HUES6 (cell line): Measurements from ENCODE around the gene PTTG1.

ENCODE experiments used
- H3K27ac ChIP-seq: 2 replicates; pipeline ENCODE4 v1.7.0; 2013; ENCODE audit warnings: low read depth, mild to moderate bottlenecking, low read length, inconsistent platforms
- H3K27me3 ChIP-seq: 2 replicates; pipeline ENCODE4 v1.6.1; 2013; ENCODE audit warnings: low read length; ENCODE audit not compliant: control insufficient read depth, insufficient read depth
- H3K36me3 ChIP-seq: 2 replicates; pipeline ENCODE4 v1.6.1; 2013; ENCODE audit warnings: low read length; ENCODE audit not compliant: control insufficient read depth, insufficient read depth
- H3K4me1 ChIP-seq: 2 replicates; pipeline ENCODE4 v1.6.1; 2013; ENCODE audit warnings: low read length; ENCODE audit not compliant: control insufficient read depth, insufficient read depth
- H3K4me3 ChIP-seq: 2 replicates; pipeline ENCODE4 v1.5.1; 2013; ENCODE audit warnings: low read depth, low read length
- H3K9ac ChIP-seq: one replicate; pipeline ENCODE4 v1.6.1; 2013; ENCODE audit warnings: mild to moderate bottlenecking, low read length
- H3K9me3 ChIP-seq: 2 replicates; pipeline ENCODE4 v1.6.1; 2013; ENCODE audit warnings: low read depth, low read length; ENCODE audit not compliant: control insufficient read depth, insufficient read depth

The PTTG1 gene

DNA sequence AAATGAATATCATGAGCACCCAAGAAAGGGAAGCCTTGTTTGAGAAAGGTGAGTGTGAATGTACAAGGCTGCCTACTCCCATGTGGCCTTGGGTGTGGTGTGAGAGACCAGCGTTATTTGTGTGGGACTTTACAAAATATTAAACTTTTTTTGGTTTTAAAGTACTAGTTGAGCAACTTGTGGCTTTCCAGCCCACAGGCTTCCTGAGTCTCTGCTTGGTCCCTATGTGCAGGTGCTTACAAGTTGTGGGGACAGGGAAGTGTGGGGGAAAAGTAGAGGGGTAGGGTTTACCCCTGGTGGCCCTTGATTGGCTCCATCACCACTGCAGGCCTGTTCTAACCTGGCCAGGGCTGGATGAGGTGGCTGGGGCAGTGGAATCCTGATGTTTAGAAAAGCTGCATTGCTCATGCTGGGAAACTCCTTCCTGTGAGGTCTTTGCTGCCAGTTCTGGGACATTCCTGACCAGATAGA is 19.7 kb downstream of the PTTG1 start:
- Histone ChIP-seq H3K4me3 (no peak overlapping the region), H3K9me3 (no peaks in the 10 kb centered on the region), H3K9ac (no peak overlapping the region), H3K36me3 (no peaks in the 10 kb centered on the region), H3K27ac (no peak overlapping the region), H3K4me1 (peaks cover 13% of the 10 kb centered on the region), H3K27me3 (no peaks in the 10 kb centered on the region)

DNA sequence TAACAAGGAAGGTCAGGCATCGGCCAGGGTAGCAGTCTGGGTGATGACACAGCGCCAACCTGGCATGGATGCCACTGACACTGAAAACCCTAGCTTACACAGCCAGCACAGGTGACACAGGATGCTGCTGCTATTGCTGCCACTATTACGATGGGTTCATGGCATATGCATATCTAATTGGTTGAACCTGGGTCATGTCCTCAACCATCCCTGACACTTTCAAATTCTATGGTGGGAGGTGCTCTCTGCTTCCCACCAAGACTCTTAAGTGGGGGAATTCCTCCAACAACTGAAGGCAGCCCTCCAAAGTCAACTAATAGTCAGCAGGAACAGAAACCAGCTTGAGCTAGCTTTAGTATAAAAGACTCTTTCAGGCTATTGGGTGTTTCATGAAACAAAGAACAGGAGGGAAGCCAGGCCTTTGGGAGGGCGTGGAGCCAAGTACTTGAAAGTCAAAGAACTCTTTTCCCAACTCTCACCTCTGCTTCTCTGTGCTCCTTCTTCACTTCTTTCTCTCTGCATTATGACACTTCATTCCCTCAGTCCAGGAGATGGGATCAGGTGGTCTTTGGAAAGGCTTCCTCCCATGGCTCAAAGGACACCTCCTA is 21.3 kb downstream of the PTTG1 start:
- no peaks in the 10 kb centered on the region for H3K36me3 ChIP-seq
- H3K9me3 ChIP-seq: no peaks in the 10 kb centered on the region
- no peak overlapping the region for H3K27ac ChIP-seq
- no peak overlapping the region for H3K4me3 ChIP-seq
- H3K27me3 ChIP-seq: no peaks in the 10 kb centered on the region
- H3K9ac ChIP-seq: no peak overlapping the region
- H3K4me1 ChIP-seq: peaks cover 13% of the 10 kb centered on the region

DNA sequence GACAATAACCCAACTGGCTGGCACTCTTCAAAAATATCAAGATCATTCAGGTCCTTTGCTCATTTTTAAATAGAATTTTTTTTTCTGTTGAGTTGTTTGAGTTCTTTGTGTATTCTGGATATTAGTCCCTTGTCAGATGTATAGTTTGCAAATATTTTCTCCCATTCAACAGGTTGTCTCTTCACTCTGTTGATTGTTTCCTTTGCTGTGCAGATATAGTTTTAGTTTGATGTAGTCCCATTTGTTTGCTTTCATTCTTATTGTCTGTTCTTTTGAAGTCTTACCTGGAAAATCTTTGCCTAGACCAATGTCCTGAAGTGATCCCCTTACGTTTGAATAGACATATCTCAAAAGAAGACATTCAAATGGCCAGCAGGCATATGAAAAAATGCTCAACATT is 22.8 kb downstream of the PTTG1 start:
- no peaks in the 10 kb centered on the region for H3K36me3 ChIP-seq
- H3K9ac ChIP-seq: no peak overlapping the region
- no peaks in the 10 kb centered on the region for H3K27me3 ChIP-seq
- H3K9me3 ChIP-seq: no peaks in the 10 kb centered on the region
- peaks cover 8% of the 10 kb centered on the region for H3K4me1 ChIP-seq
- no peak overlapping the region for H3K4me3 ChIP-seq
- H3K27ac ChIP-seq: no peak overlapping the region

DNA sequence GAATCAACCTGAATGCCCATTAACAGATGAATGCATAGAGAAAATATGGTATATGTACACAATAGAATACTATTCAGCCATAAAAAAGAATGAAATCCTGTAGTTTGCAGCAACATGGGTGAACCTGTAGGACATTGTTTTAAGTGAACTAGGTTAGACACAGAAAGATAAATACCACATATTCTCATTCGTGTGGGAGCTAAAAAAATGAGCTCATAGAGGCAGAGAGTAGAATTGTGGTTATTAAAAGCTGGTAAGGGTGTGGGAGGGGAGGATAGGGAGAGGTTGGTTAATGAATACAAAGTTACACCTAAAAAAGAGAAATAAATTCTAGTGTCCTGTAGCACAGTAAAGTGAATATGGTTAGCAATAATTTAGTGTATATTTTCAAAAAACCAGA is 23.5 kb downstream of the PTTG1 start:
- Histone ChIP-seq H3K9me3 (no peaks in the 10 kb centered on the region), H3K27me3 (no peaks in the 10 kb centered on the region), H3K36me3 (no peaks in the 10 kb centered on the region), H3K27ac (no peak overlapping the region), H3K4me1 (peaks cover 8% of the 10 kb centered on the region; the same call in 1 of the 2 replicates), H3K4me3 (no peak overlapping the region), H3K9ac (no peak overlapping the region)

DNA sequence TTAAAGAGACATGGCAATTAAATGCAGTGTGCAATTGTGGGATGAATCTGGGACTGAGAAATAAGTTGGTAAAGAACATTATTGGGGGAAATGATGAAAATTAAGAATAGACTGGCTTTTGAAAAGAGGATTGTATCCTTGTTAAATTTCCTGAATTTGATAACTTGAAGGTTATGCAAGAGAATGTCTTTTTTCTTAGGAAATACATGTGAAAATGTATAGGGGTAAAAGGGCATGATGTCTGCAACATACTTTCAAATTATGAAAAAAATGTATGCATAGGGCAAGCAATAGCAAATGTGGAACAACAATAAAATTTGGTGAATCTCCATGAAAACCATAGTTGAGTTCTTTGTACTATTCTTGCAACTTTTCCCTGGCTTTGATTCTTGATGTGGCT is 24.1 kb downstream of the PTTG1 start:
- Histone ChIP-seq H3K36me3 (no peaks in the 10 kb centered on the region), H3K4me3 (no peak overlapping the region), H3K27me3 (no peaks in the 10 kb centered on the region), H3K9ac (no peak overlapping the region), H3K27ac (no peak overlapping the region), H3K9me3 (no peaks in the 10 kb centered on the region), H3K4me1 (peaks cover 8% of the 10 kb centered on the region; the same call in 1 of the 2 replicates)

DNA sequence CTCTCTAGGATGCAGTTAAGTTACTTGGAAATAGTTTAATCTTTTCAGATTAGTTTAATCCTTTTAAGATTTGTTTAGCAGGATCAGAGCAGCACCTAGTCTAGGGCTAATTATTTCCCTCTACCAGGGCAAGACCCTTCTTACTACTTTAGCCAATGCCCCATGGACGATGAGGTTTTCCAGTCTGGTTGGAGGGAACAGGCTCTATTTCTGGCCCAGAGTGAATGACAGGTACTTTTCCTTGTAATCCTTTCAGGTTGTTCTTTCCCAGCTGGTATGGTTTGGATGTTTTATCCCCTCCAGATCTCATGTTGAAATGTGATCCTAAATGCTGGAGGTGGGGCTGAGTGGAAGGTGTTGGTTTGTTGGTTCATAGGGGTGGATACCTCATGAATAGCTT is 27.2 kb downstream of the PTTG1 start:
- Histone ChIP-seq H3K27ac (no peak overlapping the region), H3K4me1 (no peaks in the 10 kb centered on the region), H3K9me3 (no peaks in the 10 kb centered on the region), H3K4me3 (no peak overlapping the region), H3K9ac (no peak overlapping the region), H3K27me3 (no peaks in the 10 kb centered on the region), H3K36me3 (no peaks in the 10 kb centered on the region)

DNA sequence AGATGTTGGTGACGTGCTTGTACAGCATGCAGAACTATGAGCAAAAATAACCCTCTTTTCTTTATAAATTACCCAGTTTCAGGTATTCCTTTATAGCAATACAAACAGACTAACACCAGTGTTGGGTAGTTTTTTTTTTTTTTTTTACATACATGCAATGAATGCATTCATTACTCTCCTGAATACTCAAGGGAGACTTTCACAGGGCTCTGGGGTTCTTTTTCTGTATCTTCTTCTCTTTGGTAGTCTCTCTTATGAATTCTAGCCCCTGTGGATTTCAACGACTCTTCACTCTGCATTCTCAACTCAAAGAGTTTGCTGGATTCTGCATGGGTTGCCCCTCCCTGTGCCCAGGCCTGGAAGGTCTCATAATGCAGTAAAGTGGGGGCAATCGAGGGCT is 27.8 kb downstream of the PTTG1 start:
- no peaks in the 10 kb centered on the region for H3K4me1 ChIP-seq
- H3K4me3 ChIP-seq: no peak overlapping the region
- H3K36me3 ChIP-seq: no peaks in the 10 kb centered on the region
- no peaks in the 10 kb centered on the region for H3K27me3 ChIP-seq
- H3K9me3 ChIP-seq: no peaks in the 10 kb centered on the region
- no peak overlapping the region for H3K9ac ChIP-seq
- H3K27ac ChIP-seq: no peak overlapping the region

DNA sequence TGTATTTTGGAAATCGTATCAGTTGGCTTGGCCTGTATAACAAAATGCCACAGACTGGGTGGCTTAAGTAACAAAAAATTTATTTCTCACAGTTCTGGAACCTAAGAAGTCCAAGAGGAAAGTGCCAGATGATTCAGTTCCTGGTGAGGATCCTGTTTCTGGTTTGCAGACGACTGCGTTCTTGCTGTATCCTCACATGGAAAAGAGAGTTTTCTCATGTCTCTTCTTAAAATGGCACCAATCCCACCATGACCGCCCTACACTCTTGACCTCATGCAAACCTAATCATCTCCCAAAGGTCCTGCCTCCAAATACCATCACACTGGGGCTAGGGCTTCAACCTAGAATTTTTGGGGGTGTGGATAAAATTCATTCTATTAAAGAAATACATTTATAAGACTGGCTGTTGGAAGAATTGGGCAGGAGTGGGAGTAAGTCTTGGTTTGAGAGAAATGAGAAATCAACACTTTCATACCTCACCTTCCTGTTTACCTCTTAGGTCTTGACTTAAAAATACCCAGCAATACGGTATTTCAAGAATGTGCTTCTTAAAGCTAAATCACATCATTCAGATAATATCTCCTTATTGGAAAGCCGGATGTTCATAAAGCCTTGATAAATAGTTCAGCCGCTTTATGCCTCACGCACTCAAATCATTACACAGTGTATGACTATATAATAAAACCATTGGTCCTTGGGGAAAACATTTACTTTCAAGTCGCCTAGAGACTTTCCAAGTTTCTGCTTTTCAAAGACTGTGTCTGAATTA is 28.7 kb downstream of the PTTG1 start:
- Histone ChIP-seq H3K9me3 (no peaks in the 10 kb centered on the region), H3K4me3 (no peak overlapping the region), H3K4me1 (no peaks in the 10 kb centered on the region), H3K9ac (no peak overlapping the region), H3K27me3 (no peaks in the 10 kb centered on the region), H3K36me3 (no peaks in the 10 kb centered on the region), H3K27ac (no peak overlapping the region)

DNA sequence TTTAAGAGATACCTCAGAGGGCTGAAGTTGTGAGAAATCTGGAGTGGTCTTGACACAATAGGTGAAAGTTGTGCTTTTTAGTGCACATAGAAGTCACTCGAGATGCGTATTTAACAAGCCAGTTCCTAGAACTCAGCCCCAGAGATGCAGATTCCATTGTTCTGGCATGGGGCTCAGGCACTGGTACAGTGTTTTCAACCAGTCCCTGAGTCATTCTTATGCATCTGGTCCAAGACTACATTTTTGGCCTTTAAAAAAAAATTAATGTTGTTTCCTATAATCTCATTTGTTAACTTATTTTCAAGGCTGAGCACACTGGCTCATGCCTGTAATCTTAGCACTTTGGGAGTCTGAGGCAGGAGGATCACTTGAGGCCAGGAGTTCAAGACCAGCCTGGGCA is 29.6 kb downstream of the PTTG1 start:
- H3K9ac ChIP-seq: no peak overlapping the region
- H3K9me3 ChIP-seq: no peaks in the 10 kb centered on the region

DNA sequence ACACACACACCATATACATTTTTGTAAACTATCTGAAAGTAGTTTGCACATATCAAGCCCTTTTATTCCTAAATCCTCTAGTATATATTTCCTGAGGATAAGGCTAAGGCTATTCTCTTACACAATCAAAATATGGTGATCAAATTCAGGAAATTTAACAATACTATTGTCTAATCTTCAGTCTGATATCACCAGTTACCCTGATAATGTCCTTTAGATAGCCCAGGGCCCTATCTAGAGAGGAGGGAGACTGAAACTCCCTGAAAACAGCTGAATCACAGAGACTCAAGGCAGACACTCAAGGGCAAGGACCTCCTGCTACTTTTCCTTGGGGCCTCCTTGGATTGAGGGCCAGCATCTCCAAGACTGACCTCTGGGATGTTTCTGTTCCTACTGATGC is 30.4 kb downstream of the PTTG1 start:
- no peaks in the 10 kb centered on the region for H3K4me1 ChIP-seq
- no peak overlapping the region for H3K9ac ChIP-seq
- no peaks in the 10 kb centered on the region for H3K27me3 ChIP-seq
- no peaks in the 10 kb centered on the region for H3K9me3 ChIP-seq
- H3K27ac ChIP-seq: no peak overlapping the region
- no peaks in the 10 kb centered on the region for H3K36me3 ChIP-seq
- H3K4me3 ChIP-seq: no peak overlapping the region

More for the DNA sequence above, 29.6 kb downstream of the PTTG1 start:
- Histone ChIP-seq H3K27me3 (no peaks in the 10 kb centered on the region), H3K4me3 (no peak overlapping the region), H3K4me1 (no peaks in the 10 kb centered on the region), H3K36me3 (no peaks in the 10 kb centered on the region), H3K27ac (no peak overlapping the region)

DNA sequence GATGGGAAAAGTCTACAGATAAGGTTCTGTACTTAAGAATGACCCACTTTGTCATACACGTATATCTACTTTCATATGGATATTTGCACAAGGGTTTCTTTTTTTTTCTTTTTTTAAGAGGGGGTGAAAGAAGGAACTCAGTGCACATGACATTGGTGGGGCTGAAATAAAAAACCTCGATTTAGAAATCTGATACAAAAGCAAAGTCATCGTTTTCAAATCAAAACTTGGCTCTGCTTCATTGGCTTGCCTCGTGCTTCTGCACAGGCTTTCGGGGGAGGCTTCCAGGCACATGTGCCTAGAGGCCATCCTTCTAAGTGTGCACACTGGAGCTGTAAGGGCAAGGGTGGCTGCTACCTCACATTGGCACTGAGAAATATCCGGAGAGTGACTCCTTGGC is 31.1 kb downstream of the PTTG1 start:
- Histone ChIP-seq H3K4me1 (no peaks in the 10 kb centered on the region), H3K27me3 (no peaks in the 10 kb centered on the region), H3K4me3 (no peak overlapping the region), H3K36me3 (no peaks in the 10 kb centered on the region), H3K9ac (no peak overlapping the region), H3K9me3 (no peaks in the 10 kb centered on the region), H3K27ac (no peak overlapping the region)
